Endothelial cell of umbilical vein (primary cell): Measurements from ENCODE around the gene DDHD1. TPM values are rescaled to one million over a fixed set of nuclear protein-coding genes. Genes with fewer than 3 reads are reported as not detected.

Experiments
- BruUV-seq: library from RNA; stranded (reverse); fragments of 400-500 nt; replicated peaks from 2 replicates; lab custom pipeline; 2021; lab: Mats Ljungman, UMichigan
- CTCF ChIA-PET: fragments of 300-600, 350-600 bp; sonication (Branson Sonifier 250); formaldehyde crosslinking; loops from one replicate; lab custom pipeline; 2021; ENCODE audit warnings: antibody characterized with exemption, inconsistent platforms; lab: Charles Lee
- POLR2A ChIA-PET: fragments of 300-600, 350-600 bp; sonication (Branson Sonifier 250); formaldehyde crosslinking; loops from one replicate; lab custom pipeline; 2021; ENCODE audit warnings: antibody characterized with exemption, inconsistent platforms; lab: Charles Lee
- DNase-seq: peaks from one replicate; pipeline ENCODE4 v3.0.0-alpha.2; 2011; ENCODE audit warnings: low read depth, low spot score
- FAIRE-seq: peaks from 2 replicates; lab custom pipeline; 2011; peaks lifted over from hg19 to GRCh38; lab: Jason Lieb, UNC
- H2AFZ ChIP-seq: 2 replicates; pipeline ENCODE4 v1.6.0; 2012; ENCODE audit warnings: low read depth, low read length, control low read depth, inconsistent platforms
- H3K27ac ChIP-seq: 2 replicates; pipeline ENCODE4 v1.5.1; 2011; ENCODE audit warnings: low read depth, mild to moderate bottlenecking, control low read depth, low read length, moderate library complexity; ENCODE audit not compliant: insufficient read depth
- H3K27me3 ChIP-seq, 2 experiments: 2 replicates each; pipeline versions ENCODE4 v1.6.0 to v1.6.1; 2011; ENCODE audit warnings: low read length in 2 of 2, mixed read lengths in 1 of 2; ENCODE audit not compliant: control insufficient read depth in 2 of 2, insufficient read depth in 2 of 2
- H3K36me3 ChIP-seq, 2 experiments: 2 replicates in 1 of 2; 3 replicates in 1 of 2; pipeline ENCODE4 v1.5.1; 2011; ENCODE audit warnings: low read length in 2 of 2, mild to moderate bottlenecking in 1 of 2, moderate library complexity in 1 of 2; ENCODE audit not compliant: control insufficient read depth in 2 of 2, insufficient read depth in 2 of 2; ENCODE audit errors: extremely low read depth in 1 of 2
- H3K4me1 ChIP-seq: 3 replicates; pipeline ENCODE4 v1.5.1; 2011; ENCODE audit warnings: mild to moderate bottlenecking, low read length; ENCODE audit not compliant: control insufficient read depth, insufficient read depth; ENCODE audit errors: extremely low read depth
- H3K4me2 ChIP-seq: 2 replicates; pipeline ENCODE4 v1.6.1; 2011; ENCODE audit warnings: low read length, control low read depth, mixed read lengths; ENCODE audit not compliant: insufficient read depth
- H3K4me3 ChIP-seq, 3 experiments: fragments of 200-600 bp in 1 of 3; sonication (generic), shearing (Covaris generic) in 1 of 3; replicated peaks in 1 of 3; 2 replicates each; pipeline ENCODE4 v1.5.1; 2011 to 2016; ENCODE audit warnings: control low read depth in 3 of 3, low read length in 3 of 3, mild to moderate bottlenecking in 2 of 3, inconsistent platforms in 1 of 3, low read depth in 1 of 3, moderate library complexity in 1 of 3; ENCODE audit not compliant: insufficient read depth in 1 of 3
- H3K79me2 ChIP-seq: 2 replicates; pipeline ENCODE4 v1.6.0; 2012; ENCODE audit warnings: low read length, inconsistent platforms; ENCODE audit not compliant: control insufficient read depth, insufficient read depth
- H3K9ac ChIP-seq: replicated peaks from 2 replicates; pipeline ENCODE3; 2011; ENCODE audit warnings: low read length, control low read depth; ENCODE audit not compliant: insufficient read depth; ENCODE audit errors: extremely low read depth
- H3K9me1 ChIP-seq: replicated peaks from 3 replicates; pipeline ENCODE4 v1.6.0; 2011; ENCODE audit warnings: mild to moderate bottlenecking, low read length; ENCODE audit not compliant: control insufficient read depth, insufficient read depth; ENCODE audit errors: extremely low read depth
- H3K9me3 ChIP-seq: replicated peaks from 2 replicates; pipeline ENCODE4 v1.5.1; 2012; ENCODE audit warnings: low read length, inconsistent platforms; ENCODE audit not compliant: control insufficient read depth, insufficient read depth
- H4K20me1 ChIP-seq: replicated peaks from 2 replicates; pipeline ENCODE3; 2011; ENCODE audit warnings: mild to moderate bottlenecking, low read length; ENCODE audit not compliant: control insufficient read depth, insufficient read depth; ENCODE audit errors: extremely low read depth
- CTCF ChIP-seq, 2 donors: IDR thresholded peaks; 1 replicate in 1 of 2; 2 replicates in 1 of 2; pipeline ENCODE4 v1.5.1; 2011; ENCODE audit warnings: low read length in 2 of 2, mild to moderate bottlenecking in 2 of 2, moderate library complexity in 2 of 2, control low read depth in 1 of 2, inconsistent platforms in 1 of 2, low read depth in 1 of 2; ENCODE audit not compliant: insufficient read depth in 1 of 2; ENCODE audit errors: extremely low read depth in 1 of 2
- EZH2 ChIP-seq: IDR thresholded peaks from 2 replicates; pipeline ENCODE4 v1.6.1; 2012; ENCODE audit warnings: borderline replicate concordance, low read depth, mild to moderate bottlenecking, moderate library complexity, low read length, inconsistent platforms; ENCODE audit not compliant: severe bottlenecking
- FOS ChIP-seq: IDR thresholded peaks from 2 replicates; pipeline ENCODE4 v1.6.1; 2011; ENCODE audit warnings: mild to moderate bottlenecking, low read length, moderate library complexity, borderline replicate concordance; ENCODE audit not compliant: insufficient read depth
- GATA2 ChIP-seq: IDR thresholded peaks from 2 replicates; pipeline ENCODE4 v1.7.0; 2011; ENCODE audit warnings: low read depth, mild to moderate bottlenecking, moderate library complexity, mixed read lengths, low read length; ENCODE audit not compliant: insufficient read length, insufficient read depth
- JUN ChIP-seq: IDR thresholded peaks from 2 replicates; pipeline ENCODE4 v1.6.1; 2011; ENCODE audit warnings: borderline replicate concordance, low read depth; ENCODE audit not compliant: insufficient read length, insufficient read depth
- MYC ChIP-seq: IDR thresholded peaks from one replicate; pipeline ENCODE4 v1.6.1; 2011; ENCODE audit warnings: mild to moderate bottlenecking, low read depth, low read length
- POLR2A ChIP-seq: IDR thresholded peaks from 2 replicates; pipeline ENCODE4 v1.6.1; 2012; ENCODE audit warnings: low read depth, mild to moderate bottlenecking, control low read depth, low read length
- POLR2AphosphoS5 ChIP-seq: IDR thresholded peaks from 2 replicates; pipeline ENCODE4 v1.6.1; 2012; ENCODE audit warnings: low read depth, mild to moderate bottlenecking, control low read depth, low read length, moderate library complexity; ENCODE audit not compliant: insufficient read depth
- dilution Hi-C: fragments of 300-500 bp; cut with MboI; formaldehyde crosslinking; loops from one replicate; pipeline ENCODE4 v1.15.0; 2019; ENCODE audit warnings: low sequenced_read_pairs; ENCODE audit not compliant: extremely low pct_ligation_motif_present
- intact Hi-C: fragments of 100-400 bp; cut with micrococcal nuclease; formaldehyde crosslinking; loops from one replicate; pipeline ENCODE4 v1.10.0; 2022
- polyA plus RNA-seq, 4 experiments: library from polyadenylated mRNA; depleted of rRNA in 3 of 4; stranded (reverse) in 3 of 4; unstranded in 1 of 4; fragments of >200 nt; gene quantifications; 2 replicates each; pipeline versions ENCODE4 v1.2.1 to v1.2.3, GENCODE V29; 2011 to 2012; ENCODE audit warnings: missing spikeins in 1 of 4
- total RNA-seq: library from RNA; stranded (reverse); gene quantifications from 2 replicates; pipeline ENCODE4 v1.2.3, GENCODE V29; 2021

Gene DDHD1
- total and polyA plus RNA-seq, 2 donors (not counting 3 experiments of a cell fraction or from before 2014, with no cell fraction given) = 2.7 to 12.4 TPM

- Histone ChIP-seq H3K9ac (peak overlapping the region; percentile 61), H3K4me1 (no peaks in the 10 kb centered on the region), H3K27ac (no peak overlapping the region), H3K79me2 (no peaks in the 10 kb centered on the region), H3K9me3 (no peaks in the 10 kb centered on the region), H2AFZ (peak overlapping the region; percentile 35), H3K36me3 (no peaks in the 10 kb centered on the region), H3K4me2 (peak overlapping the region; percentile 75), H4K20me1 (no peaks in the 10 kb centered on the region), H3K4me3 (peak overlapping the region; percentile 17 to 70 (median 68)), H3K27me3 (no peaks in the 10 kb centered on the region), H3K9me1 (no peaks in the 10 kb centered on the region)
- peak; percentile 44 for DNase-seq
- BruUV-seq = no TSS peak
- FAIRE-seq = no peak
- intact Hi-C loops = no loop called here
- dilution Hi-C loops = no loop called here
- TF ChIP-seq POLR2A = no peak
- no peak for TF ChIP-seq FOS
- TF ChIP-seq GATA2 = no peak
- TF ChIP-seq MYC = no peak
- no peak for TF ChIP-seq CTCF (IDR thresholded peaks at IDR 0.05; ENCODE audit: extremely low read depth in 1 of 2, insufficient read depth in 1 of 2, low read depth in 1 of 2, low read length in 2 of 2)
- TF ChIP-seq JUN = no peak
- no peak for TF ChIP-seq POLR2AphosphoS5
- no peak for TF ChIP-seq EZH2
- POLR2A ChIA-PET = no interaction called here
- CTCF ChIA-PET = interaction anchor here (0.9 to 2.3 kb wide), 7 partner anchors 9 to 1239 kb away, joined by 3 to 8 read pairs (median 3); no protein-coding TSS in a partner anchor
Measured at GRCh38 chr14:53109105-53110041, 43.8 kb downstream of the DDHD1 start.
